GM21526 (cell line): ENCODE results near the gene RND2.
"Not testable (repeated sequence)": the region's sequence is repeated elsewhere in the genome, so short reads cannot be mapped to it uniquely, and the experiment has no call there.

ENCODE experiments used
- ATAC-seq: cut with Tn5 transposase; IDR thresholded peaks from one replicate; pipeline ENCODE4 v1.9.1; 2021; ENCODE audit warnings: moderate library complexity; ENCODE audit not compliant: unreplicated experiment, low FRiP score

RND2 gene

GRCh38 chr17:43024407-43025289 is at the start of gene RND2:
TSS of gene RND2 (plus strand) at chr17:43025231. CDS start at chr17:43025348, 117 bp downstream.
- no peak for ATAC-seq

GRCh38 chr17:42975265-42975664 is 49.8 kb upstream of the RND2 start:
- ATAC-seq = no peak

- not testable (repeated sequence) for ATAC-seq
These were observed 49.3 kb upstream of the RND2 start for GRCh38 chr17:42975701-42976100.

GRCh38 chr17:42979511-42980273 is 45.3 kb upstream of the RND2 start, which contains the start of gene PTGES3L:
TSS of gene PTGES3L (minus strand) at chr17:42980080. CDS start at chr17:42980053, 27 bp downstream.
- peak; percentile 21 for ATAC-seq

- ATAC-seq = peak; percentile 55
These were observed 44.7 kb upstream of the RND2 start, which contains the start of gene RUNDC1 for GRCh38 chr17:42980274-42980765. TSS of gene RUNDC1 (plus strand) at chr17:42980565. CDS start at chr17:42980577, 12 bp downstream.

GRCh38 chr17:42980766-42981397 is 44.1 kb upstream of the RND2 start:
- peak; percentile 33 for ATAC-seq

- ATAC-seq = no peak
These were observed 42.8 kb upstream of the RND2 start for GRCh38 chr17:42982266-42982665.

- no peak for ATAC-seq
These were observed 39.8 kb upstream of the RND2 start for GRCh38 chr17:42985225-42985624.

GRCh38 chr17:42989141-42989540 is 35.9 kb upstream of the RND2 start:
- no peak for ATAC-seq

GRCh38 chr17:42989726-42990652 is 35.0 kb upstream of the RND2 start:
- ATAC-seq = no peak

- no peak for ATAC-seq
These were observed 33.6 kb upstream of the RND2 start for GRCh38 chr17:42991471-42991870.

- no peak for ATAC-seq
These were observed 32.2 kb upstream of the RND2 start for GRCh38 chr17:42992872-42993271.

GRCh38 chr17:42993913-42994312 is 31.1 kb upstream of the RND2 start:
- not testable (repeated sequence) for ATAC-seq

- ATAC-seq = no peak
These were observed 27.5 kb upstream of the RND2 start for GRCh38 chr17:42997390-42997983.

- ATAC-seq = peak; percentile 81
These were observed 26.8 kb upstream of the RND2 start, which contains the start of gene RPL27 for GRCh38 chr17:42997984-42998938. TSS of gene RPL27 (plus strand) at chr17:42998419. CDS start at chr17:42998751, 332 bp downstream.

- no peak for ATAC-seq
These were observed 26.0 kb upstream of the RND2 start for GRCh38 chr17:42999003-42999525.

- ATAC-seq = not testable (repeated sequence)
These were observed 24.1 kb upstream of the RND2 start for GRCh38 chr17:43000894-43001293.
